HS-5 (cell line): ENCODE measurements around the gene CHID1.

ENCODE experiments used
- DNase-seq: peaks from one replicate; pipeline ENCODE4 v3.0.0-alpha.2; 2012; ENCODE audit warnings: low read depth

Gene CHID1

DNA sequence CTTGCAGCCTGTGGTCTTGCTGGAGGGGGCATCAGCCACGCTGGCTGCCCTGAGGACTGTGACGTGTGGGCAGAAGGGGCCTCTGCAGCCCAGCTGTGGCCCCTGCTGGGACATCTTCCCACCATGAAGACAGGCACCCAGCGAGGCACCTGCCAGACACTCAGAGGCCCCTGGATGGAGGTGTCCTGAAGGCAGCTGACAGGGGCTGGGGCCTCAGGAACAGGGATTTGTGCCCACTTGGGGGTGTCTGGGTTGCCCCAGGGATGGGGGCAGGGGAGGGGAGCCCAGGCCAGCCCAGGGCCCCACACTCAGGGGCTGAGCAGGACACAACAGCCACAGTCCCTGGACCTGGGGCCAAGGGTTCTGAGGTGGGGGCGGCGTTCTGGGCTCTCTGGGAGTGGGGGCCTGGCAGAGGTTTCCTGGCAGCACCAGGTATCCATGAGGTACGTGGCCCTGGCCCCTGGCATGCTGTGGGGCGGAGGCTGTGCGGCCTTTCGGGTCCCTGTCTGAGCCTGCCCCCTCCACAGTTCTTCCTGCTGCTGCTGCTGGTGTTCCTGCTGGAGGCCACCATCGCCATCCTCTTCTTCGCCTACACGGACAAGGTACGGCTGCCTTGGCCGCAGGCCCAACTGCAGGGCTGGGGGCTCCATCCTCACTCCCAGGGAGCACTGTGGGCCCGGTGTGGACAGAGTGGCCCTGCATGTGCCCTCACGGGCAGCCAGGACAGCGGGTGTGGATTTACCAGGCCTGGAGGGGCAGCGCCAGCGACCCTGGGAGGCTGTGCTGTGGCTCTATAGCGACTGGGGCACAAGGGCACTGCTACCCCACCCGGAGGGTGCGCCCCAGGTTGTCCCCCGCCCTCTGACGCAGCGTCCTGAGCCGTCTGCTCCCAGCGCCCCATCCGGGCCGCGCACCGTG is 46.4 kb downstream of the CHID1 start:
- DNase-seq: no peak

DNA sequence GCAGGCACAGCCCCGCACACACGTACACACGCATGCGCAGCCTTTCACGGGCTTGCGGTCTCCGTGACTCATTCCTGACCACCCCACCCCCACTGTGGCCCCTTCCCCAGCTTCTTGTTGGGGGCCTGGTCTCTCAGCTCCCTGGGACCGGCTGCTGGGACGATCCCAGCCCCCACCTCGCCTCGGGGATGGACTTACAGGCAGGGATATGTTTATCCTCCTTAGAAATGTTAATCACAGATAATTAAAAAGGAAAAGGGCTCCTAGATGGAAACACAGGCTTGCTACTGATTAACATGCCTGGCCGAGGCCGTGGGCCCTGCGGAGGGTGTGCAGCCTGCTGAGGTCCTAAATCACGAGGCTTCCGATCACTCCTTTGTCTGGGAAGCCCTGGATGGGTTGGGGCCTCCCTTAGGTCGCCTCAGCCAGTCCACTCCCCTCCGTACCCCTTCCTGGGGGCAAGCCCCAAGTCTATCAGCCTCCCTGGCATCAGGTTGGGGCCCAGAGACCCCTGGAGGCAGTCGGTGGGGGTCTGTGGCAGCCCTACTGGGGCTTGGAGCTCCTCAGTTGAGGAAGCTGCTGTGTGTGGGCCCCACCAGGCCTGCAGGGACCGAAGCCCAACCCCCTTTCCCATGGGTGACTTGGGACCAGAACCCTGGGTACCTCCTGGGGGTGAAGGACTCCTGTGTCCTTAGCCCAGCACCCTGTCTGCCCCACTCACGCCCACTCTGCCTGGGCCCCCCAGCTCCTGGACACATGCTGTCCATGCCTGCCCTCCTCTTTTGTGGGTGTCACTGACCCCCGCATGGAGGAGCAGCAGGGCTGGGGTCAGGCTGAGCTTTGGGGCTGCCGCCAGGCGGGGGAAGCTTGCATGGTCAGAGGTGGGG is 47.3 kb downstream of the CHID1 start:
- DNase-seq: no peak

DNA sequence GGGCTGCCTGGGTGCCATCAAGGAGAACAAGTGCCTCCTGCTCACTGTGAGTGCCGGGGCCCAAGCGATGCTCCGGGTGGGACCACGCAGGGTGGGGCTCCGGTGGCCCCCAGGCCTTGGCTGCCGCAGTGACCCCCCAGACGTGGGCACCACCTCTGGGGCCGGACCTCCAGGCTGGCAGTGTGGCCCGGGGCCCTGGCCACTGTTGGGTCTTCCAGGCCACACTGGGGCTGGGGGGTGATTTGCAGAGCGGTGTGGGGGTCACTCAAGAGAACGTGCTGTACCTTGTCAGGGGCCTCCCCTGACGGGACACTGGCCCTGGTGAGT is 48.0 kb downstream of the CHID1 start:
- no peak for DNase-seq

DNA sequence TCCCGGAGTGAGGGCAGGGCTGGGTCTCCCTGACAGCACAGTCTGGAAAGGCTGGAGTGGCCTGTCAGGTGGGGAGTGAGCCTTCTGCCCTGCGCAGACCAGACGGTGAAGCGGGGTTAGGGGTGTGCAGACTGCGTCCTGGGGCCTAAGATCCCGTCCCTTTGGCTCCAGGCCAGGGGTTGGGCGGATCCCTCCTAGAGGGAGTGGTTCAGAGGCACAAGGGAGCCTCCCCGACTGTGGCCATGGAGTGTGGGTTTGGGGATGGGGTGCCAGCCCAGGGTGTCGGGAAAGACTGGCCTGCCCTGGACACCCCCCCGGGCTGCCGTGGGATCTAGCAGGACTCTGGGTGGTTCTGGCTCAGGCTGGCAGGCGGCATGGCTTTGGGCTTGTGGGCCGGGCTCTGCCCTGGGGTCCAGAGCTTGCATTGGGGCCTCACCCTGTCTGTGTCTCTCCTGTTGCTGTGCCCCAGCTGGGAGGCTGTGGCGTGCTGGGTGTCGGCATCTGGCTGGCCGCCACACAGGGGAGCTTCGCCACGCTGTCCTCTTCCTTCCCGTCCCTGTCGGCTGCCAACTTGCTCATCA is 48.4 kb downstream of the CHID1 start:
- no peak for DNase-seq

DNA sequence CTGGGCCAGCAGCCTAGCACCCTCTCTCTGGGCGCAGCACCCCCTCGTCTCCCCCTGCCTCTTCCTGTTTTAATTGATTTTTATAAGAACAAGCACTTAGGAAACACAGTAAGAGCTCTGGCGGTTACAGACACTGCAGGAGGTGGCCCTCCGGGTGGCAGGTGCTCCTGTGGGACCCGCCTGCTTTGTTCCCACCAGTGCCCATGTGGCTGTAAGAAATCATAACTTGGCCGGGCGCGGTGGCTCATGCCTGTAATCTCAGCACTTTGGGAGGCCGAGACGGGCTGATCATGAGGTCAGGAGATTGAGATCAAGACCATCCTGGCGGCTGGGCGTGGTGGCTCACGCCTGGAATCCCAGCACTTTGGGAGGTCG is 49.5 kb downstream of the CHID1 start:
- DNase-seq: no peak

DNA sequence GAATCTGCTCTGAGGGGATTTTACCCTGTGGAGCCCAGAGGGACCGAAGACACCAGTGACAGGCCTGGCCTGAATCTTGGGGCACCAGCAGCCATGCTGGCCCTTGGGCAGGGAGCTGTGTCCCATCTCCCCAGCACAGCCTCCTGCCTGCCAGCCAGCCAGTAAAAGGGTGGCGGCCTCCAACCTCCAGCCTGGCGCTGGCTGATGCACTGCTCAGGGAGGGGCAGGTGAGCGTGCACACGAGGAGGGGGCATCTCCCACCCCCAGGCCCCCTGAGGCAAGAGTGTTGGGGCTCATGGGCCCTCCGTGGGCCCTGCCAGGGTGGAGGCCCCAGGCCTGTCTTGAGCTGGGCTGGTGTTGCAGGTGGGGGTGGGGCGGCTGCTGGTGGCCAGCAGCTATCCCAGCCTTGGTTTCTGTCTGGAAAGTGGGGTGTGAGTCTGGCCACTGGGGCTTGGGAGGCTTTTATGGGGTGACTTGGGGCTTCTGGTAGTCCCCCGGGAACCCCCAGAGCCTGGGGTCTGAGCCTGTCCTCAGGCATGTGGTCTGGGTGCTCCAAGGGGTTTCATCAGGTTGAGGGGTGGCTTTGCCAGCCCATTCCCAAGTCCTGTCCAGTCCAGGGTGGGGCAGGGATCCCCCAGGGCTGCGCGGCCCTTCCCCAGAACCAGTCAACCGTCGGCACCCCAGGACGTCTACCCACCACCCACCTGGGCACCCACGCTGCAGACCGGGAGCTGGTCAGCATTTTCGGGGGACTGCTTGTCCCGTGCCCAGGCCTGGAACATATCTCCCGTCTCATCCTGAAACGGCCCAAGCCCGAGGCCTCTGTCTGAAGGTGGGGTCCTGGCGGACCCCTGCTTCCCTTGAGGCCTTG is 50.1 kb downstream of the CHID1 start:
- no peak for DNase-seq

DNA sequence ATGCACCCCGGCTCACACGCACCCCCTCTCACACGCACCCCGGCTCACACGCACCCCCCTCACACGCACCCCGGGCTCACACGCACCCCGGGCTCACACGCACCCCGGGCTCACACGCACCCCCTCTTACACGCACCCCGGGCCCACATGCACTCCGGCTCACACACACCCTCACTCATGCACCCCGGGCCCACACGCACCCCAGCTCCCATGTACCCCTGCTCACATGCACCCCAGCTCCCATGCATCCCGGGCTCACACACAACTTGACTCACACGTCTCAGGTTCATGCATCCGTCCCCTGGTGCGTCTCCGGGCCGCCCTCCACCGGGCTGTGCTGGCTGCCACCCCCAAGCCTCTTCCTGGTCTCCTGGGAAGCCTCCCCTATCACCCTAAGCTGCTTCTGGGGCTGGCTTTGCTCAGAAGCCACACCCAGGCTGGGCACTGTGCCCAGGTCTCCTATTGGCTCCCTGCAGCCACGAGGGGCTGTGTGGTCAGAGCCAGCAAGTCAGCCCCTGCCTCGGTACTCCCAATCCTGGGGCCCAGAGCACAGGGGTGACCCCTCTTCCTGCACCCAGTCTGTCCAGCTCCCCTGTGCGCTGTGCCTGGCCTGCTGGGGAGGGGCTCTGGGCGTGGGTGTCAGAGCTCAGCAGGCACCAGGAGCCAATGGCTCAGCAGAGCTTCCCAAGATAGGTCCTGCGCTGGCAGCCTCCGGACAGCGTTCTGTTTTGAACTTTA is 51.0 kb downstream of the CHID1 start:
- no peak for DNase-seq

DNA sequence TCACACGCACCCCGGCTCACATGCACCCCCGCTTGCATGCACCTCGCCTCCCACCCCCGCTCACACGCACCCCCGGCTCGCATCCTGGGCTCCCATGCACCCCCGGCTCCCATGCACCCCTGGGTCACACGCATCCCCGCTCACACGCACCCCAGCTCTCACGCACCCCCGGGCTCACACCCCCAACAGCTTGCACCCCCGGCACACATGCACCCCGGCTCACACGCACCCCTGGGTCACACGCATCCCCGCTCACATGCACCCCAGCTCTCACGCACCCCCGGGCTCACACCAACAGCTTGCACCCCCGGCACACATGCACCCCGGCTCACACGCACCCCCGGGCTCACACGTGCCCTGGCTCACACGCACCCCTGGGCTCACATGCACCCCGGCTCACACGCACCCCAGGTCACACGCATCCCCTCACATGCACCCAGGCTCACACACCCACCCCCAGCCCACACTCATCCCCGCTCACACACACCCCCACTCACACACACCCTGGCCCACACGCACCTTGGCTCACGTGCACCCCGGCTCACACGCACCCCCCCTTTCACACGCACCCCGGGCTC is 51.8 kb downstream of the CHID1 start:
- DNase-seq: no peak

DNA sequence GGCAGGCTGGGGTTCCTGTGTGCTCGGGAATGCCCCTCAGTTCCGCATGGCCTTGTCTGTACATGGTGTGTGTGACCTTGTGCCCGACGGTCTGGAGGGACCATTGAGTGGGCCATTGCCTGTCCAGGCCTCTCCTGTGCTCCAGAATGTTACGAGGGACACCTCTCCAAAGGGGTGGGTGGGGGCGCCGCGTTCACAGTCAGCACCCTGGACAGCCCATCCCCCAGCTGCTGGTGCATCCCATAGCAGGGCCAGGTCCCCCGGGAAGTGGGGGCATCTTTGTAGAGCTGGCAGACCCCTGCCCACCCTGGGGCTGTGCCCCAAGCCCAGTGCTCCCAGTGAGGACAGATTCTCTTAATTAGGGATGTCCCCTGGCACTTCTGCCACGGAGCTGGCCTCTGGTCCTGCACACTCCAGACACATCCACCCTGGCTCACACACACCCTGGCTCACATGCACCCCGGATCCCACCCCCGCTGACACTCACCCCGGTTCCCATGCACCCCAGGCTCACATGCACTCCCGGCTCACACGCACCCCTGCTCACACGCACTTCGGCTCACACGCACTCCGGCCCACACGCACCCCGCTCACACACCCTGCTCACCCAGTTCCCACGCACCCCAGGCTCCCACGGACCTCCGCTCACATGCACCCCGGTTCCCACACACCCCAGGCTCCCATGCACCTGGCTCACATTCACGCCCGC is 52.4 kb downstream of the CHID1 start:
- DNase-seq: no peak

DNA sequence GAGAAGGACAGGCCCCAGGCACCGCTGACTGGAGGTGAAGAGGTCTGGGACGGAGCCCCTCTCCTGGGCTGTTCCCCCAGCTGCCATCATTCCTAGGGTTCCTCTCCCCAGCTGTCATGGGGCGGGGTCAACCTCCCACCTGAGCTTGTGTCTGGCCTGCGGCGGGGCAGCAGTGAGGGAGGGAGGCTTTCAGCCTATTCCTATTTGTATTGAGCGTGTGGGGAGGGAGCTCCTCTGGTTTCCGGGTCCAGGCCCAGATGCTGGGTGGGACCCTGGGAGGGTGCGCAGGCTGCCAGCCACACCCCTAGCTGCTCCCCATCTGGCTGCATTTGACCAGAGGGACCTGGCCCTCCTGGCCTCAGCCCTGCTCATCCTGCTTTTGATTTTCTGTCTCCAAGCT is 54.2 kb downstream of the CHID1 start:
- no peak for DNase-seq

DNA sequence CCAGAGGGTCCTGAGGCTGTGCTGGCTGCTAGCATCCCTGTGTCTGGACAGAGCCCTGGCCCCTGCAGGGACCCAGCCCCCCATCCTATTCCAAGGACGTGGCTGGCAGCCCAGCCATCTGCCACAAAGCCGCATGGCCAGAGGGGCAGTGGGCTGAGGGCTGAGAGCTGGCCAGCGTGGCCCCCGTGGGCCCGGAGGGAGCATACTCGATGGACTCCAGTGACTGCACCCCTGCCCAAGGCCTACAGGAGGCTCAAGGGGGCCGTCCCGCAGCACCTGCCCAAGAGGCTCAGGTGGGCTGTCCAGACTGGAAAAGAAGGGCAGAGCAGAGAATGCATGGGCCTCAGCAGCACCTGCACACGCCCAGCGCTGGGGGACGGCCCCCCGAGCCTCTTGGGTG is 54.8 kb downstream of the CHID1 start:
- no peak for DNase-seq

DNA sequence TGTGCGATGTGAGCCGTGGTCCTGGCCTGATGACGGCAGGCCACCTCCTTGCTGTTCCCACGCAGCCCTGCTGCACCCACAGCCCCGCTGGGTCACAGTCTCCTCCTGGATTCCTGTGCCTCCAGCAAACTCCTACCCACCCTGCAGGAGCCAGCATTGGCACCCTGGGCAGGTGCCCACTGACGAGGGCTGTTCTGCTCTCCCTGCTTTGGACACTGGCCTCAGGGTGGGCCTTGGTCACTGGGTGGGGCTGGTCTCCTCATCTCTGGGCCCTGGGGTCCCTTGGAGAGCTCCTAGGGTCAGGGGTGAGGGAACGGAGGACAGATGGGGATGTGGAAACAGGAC is 55.3 kb downstream of the CHID1 start:
- no peak for DNase-seq

DNA sequence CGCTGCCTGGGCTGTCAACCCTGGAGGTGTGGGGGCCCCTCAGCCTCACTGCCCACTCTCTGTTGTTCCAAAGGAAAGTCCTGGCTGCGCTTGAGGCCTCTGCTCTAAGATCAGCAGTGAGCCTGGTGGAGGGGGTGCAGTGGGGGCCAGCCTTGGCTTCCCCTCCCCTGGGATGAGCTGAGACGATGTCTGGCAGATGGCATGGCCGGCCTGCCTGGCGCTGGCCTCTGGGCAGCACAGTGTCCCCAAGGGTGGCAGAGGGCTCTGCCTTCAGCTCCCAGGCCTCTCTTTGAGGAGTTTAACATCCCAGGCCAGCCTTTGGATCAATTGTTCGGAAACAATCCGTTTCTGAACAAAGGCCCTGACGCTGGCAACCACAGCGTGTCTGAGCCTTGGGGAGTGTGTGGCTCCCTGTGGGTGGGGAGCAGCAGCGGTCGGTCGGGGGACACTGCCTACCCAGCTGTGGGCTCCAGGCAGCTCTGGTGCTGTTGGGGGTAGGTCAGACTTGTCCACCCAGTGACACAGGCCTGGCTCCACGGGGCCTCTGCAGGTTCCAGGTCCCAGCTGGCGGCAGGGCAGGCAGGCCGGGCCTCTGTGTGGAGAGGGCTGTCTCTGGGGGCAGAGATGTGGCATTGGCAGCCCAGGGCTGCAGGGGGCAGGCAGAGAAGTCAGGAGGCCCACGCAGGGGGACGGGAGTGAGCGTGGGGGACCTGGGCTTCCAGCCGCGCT is 55.8 kb downstream of the CHID1 start:
- no peak for DNase-seq

DNA sequence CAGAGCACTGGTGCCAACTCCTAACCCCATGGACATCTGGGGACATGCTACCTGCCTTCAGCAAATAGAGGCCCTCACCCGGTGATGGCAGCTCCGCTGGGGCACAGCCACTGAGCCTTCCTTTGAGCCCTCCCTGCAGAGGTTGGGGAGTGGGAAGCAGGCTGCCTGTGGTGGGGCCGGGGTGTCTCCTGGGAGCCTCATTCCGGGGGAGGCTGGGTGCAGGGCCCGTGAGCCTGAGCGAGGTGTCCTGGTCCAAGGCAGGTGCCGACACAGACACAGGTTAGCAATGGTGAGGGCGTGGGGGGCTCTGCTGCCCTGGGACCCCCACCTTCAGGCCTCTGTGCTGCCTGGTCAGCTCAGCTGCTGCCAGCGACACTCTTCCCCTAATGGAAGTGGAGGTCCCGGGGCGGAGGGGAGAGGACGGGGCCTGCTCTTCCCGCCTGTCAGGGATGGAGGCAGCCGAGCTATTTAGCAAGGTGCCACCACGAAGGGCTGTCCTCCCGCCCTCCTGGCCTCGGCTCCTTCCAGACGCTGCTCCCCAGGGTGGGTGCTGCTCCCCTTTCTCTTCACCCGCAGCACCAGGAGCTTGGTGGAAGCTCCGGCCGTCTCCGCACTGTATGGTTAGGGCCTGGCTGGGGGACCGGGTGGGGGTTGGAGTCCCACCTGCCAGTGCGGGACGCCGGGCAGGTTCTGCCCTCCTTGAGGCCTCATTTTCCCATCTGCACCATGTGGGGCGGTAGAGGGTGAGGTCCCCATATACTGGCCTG is 56.7 kb downstream of the CHID1 start:
- no peak for DNase-seq

DNA sequence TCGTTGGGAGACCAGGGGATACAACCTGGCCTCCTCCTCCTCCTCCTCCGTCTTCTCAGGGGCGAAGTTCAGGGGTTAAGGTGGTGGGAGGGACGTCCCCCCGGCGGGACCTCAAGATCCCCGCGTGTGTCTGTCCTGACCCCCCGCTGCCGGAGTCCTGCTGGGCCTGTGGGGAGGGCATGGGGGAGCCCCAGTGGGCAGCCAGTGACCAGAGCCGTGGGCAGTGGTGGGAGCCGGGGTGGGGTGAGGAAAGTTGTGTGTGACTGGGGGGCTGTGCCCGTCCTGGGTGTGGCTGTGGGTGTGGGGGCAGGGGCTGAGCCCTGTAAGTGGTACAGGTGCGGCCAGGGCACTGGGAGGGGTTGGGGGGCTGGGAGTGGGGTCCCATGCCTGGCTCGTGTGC is 57.8 kb downstream of the CHID1 start:
- DNase-seq: no peak

DNA sequence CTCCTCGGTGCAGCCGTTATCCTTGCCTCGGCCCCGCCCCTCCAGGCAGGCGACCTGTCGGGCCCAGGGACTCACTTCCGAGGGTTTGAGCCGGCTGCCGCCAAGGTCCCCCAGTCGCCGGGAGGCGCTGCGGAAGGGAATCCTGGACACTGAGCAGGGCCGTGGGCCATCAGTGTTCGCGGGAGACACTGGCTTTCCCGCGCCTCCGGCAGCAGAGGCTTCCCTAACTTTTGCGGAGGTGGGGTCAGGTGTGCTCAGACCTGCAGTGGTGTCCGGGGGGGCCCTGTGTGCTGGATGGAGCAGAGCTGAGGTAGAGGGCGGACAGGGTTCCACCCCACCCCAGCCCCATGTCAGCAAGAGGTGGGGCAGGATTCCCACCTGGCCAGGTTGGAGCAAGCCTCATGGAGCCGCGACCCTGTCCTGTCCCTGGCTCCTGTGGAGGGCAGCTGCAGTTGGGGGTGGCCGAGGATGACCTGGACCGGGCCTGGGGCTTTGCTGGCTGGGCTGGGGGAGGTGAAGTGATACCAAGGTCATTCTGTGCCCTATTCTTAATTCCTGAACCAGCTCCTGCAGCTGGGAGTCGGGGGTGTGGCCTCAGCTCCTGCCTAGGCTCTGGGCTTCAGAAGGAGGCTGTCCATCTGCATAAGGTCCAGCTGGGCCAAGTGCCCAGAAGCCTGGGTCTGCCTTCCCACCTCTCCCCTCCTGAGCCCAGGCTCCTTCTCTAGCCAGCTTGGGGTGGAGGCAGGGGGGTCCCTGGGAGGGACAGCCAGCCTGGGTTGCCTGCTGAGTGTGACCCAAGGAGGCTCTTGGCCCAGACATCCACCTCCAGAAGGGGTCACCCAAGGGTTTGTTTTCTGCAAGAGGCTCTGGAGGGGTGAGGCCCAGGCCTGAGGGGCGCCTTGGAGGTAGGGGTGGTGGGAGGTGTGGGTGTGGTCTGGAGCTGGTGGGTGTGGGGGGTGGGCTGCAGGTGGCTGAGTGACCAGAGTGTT is 59.5 kb downstream of the CHID1 start:
- DNase-seq: no peak

DNA sequence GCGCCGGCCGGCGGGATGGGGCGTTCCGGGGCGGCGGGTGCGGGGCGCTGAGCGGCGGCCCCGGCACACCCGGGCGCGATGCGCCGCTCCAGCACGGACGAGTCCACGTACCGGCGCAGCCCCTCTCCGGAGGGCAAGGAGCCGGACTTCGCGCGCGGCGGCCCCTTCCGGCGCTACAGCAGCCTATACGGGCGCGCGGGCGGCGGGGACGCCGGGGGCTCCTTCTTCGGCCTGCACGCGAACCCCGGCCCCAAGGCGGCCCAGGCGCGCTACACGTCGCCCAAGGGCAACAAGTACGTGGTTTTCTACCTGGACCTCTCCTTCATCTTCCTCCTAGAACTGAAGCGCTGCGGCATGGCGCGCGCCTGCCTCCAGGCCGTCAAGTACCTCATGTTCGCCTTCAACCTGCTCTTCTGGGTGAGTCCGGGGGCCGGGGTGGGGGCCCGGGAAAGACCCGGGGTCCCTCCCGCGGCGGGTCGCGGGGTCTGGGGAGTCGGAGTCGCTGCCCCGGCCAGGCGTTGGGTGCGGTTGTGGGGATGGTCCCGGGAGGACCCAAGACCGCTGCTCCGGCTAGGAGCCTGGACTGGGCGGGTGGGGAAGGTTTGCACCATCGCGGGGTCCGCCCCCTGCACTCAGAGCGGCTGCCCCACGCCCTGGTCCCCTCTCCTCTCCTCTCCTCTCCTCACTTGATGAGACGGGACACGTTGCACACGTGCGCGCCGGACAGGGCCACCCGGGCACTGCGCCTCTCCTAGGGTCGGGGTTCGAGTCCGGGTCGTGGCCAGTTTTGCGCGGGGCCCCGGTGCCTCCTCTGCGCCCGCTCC is 60.4 kb downstream of the CHID1 start:
- no peak for DNase-seq
